NT2/D1 (cell line): Measurements from ENCODE around the gene RPRD1A.

ENCODE experiments used
- SUZ12 ChIP-seq: IDR thresholded peaks from 2 replicates; pipeline ENCODE4 v1.6.1; 2011; ENCODE audit not compliant: insufficient read length, insufficient read depth; ENCODE audit errors: extremely low read depth
- ZNF274 ChIP-seq: IDR thresholded peaks from 2 replicates; pipeline ENCODE4 v1.6.1; 2011; ENCODE audit warnings: mild to moderate bottlenecking, low read depth, low read length

DNA sequence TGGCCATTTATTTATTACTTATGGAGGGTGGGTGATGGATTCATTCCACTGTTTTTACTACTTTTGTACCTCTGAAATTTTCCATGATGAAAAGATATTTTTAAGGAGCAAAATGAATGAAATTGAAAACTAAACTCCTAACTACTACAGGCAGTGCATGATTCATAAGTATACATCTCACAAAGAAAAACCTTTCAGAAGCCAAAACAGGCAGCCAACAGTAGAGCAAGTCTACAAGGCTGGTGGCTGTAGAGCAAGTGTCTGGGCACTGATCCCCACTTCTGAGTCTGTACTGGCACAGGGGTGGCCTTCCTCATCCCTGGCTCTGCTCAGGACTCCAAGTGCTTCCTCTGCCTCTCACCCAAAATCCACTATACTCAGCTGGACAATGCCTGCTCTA is 103.0 kb downstream of the RPRD1A start:
- no peak for TF ChIP-seq SUZ12
- no peak for TF ChIP-seq ZNF274
